ENCODE results near the gene PDXDC1.
"Not testable (repeated sequence)": the region's sequence is repeated elsewhere in the genome, so short reads cannot be mapped to it uniquely, and the experiment has no call there.

DNA sequence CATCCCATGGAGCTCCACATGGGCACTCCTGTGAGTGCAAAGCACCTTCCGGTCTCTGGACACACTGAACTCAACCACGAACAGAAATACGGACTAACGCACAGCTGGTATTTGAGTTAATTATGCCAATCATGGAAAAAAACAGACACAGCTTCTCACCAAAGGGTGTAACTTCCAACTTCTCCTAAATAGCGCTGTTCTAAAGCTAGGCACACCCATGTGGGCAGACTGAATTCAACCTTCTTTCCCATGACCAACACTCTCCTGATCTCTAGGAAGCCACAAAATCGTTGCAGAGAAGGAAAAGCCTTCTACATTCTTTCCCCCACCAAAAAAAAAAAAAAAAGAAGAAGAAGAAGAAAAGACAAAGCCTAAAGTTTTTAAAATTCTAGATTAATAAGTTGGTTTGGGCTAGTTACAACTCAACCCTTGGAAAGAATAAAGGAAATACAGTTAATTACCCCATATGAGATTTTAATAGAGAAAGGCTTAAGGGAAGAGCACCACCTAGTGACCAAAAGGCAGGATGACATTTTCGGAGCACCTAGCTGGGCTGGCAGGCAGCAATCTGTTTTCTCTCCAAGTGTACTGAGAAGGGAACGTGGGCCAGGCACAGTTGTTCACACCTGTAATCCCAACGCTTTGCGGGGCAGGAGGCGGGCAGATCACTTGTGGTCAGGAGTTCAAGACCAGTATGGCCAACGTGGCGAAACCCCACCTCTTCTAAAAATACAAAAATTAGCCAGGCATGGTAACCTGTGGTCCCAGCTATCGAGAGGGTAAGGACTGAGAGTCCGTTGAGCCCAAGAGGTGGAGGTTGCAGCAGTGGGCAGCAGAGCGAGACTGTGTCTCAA lies 97.3 kb downstream of the PDXDC1 start:
- TF ChIP-seq RCOR1 (IDR thresholded peaks at IDR 0.05; ENCODE audit: low read depth, low read length); TP53 (CRISPR knock-in tag; IDR thresholded peaks at IDR 0.05); KDM1A (IDR thresholded peaks at IDR 0.05; ENCODE audit: low read depth): not testable (repeated sequence)

All from A549 (cell line).